CD14-positive monocyte (primary cell): ENCODE measurements around the gene DOCK3. TPM values are rescaled to one million over a fixed set of nuclear protein-coding genes. Genes with fewer than 3 reads are reported as not detected.

Experiments
- DNase-seq, 3 donors: peaks; one replicate each; pipeline ENCODE4 v3.0.0-alpha.2; 2011 to 2022
- H2AFZ ChIP-seq: 2 replicates; pipeline ENCODE4 v1.6.0; 2012; ENCODE audit warnings: mild to moderate bottlenecking, low read depth, low read length, inconsistent platforms; ENCODE audit not compliant: insufficient read depth, poor library complexity, severe bottlenecking
- H3K27ac ChIP-seq, 2 donors: 1 replicate in 1 of 2; 2 replicates in 1 of 2; pipeline ENCODE4 v1.5.1; 2012 to 2013; ENCODE audit warnings: low read length in 2 of 2, control low read depth in 1 of 2, inconsistent platforms in 1 of 2, low read depth in 1 of 2, mild to moderate bottlenecking in 1 of 2
- H3K27me3 ChIP-seq, 2 donors: one replicate each; pipeline versions ENCODE4 v1.6.0 to v1.6.1; 2011 to 2013; ENCODE audit warnings: low read length in 2 of 2; ENCODE audit not compliant: control insufficient read depth in 2 of 2, insufficient read depth in 2 of 2
- H3K36me3 ChIP-seq, 2 donors: replicated peaks in 1 of 2; 1 replicate in 1 of 2; 2 replicates in 1 of 2; pipeline versions ENCODE4 v1.5.1 to v1.6.1; 2012 to 2013; ENCODE audit warnings: low read length in 2 of 2, control low read depth in 1 of 2, inconsistent platforms in 1 of 2, mild to moderate bottlenecking in 1 of 2; ENCODE audit not compliant: insufficient read depth in 2 of 2, control insufficient read depth in 1 of 2
- H3K4me1 ChIP-seq, 2 donors: 1 replicate in 1 of 2; 2 replicates in 1 of 2; pipeline versions ENCODE4 v1.5.1 to v1.6.1; 2012 to 2013; ENCODE audit warnings: low read length in 2 of 2, control low read depth in 1 of 2, inconsistent platforms in 1 of 2, mild to moderate bottlenecking in 1 of 2, moderate library complexity in 1 of 2; ENCODE audit not compliant: insufficient read depth in 2 of 2, control insufficient read depth in 1 of 2
- H3K4me2 ChIP-seq: replicated peaks from 2 replicates; pipeline ENCODE3; 2012; ENCODE audit warnings: low read length, moderate library complexity, mild to moderate bottlenecking; ENCODE audit not compliant: poor library complexity, severe bottlenecking; ENCODE audit errors: extremely low read depth
- H3K4me3 ChIP-seq, 3 experiments: fragments of 200-600 bp in 1 of 3; sonication (generic) in 1 of 3; replicated peaks in 1 of 3; 1 replicate in 2 of 3; 2 replicates in 1 of 3; pipeline ENCODE4 v1.5.1; 2011 to 2013; ENCODE audit warnings: low read length in 3 of 3, mild to moderate bottlenecking in 3 of 3, control low read depth in 2 of 3, low read depth in 2 of 3, inconsistent platforms in 1 of 3, moderate library complexity in 1 of 3
- H3K79me2 ChIP-seq: 2 replicates; pipeline ENCODE4 v1.6.0; 2012; ENCODE audit warnings: mild to moderate bottlenecking, control low read depth, inconsistent platforms, low read length, moderate library complexity; ENCODE audit not compliant: insufficient read depth
- H3K9ac ChIP-seq: 2 replicates; pipeline ENCODE4 v1.6.0; 2017; ENCODE audit warnings: low read length, mild to moderate bottlenecking; ENCODE audit not compliant: insufficient read depth, poor library complexity, severe bottlenecking
- H3K9me3 ChIP-seq, 2 donors: replicated peaks in 1 of 2; 1 replicate in 1 of 2; 2 replicates in 1 of 2; pipeline versions ENCODE4 v1.5.1 to v1.6.1; 2012 to 2013; ENCODE audit warnings: low read length in 2 of 2, control low read depth in 1 of 2; ENCODE audit not compliant: control insufficient read depth in 1 of 2, insufficient read depth in 1 of 2
- H4K20me1 ChIP-seq: 2 replicates; pipeline ENCODE4 v1.6.0; 2012; ENCODE audit warnings: mild to moderate bottlenecking, low read length, control low read depth, moderate library complexity; ENCODE audit not compliant: insufficient read depth
- H3K27ac Mint-ChIP-seq, 7 donors: one replicate each; pipeline ENCODE4 v1.8.0; 2020; ENCODE audit warnings: mild to moderate bottlenecking in 7 of 7, mixed read lengths in 7 of 7, moderate library complexity in 6 of 7, inconsistent platforms in 2 of 7
- H3K27me3 Mint-ChIP-seq, 3 donors: one replicate each; pipeline ENCODE4 v1.8.0; 2021 to 2022; ENCODE audit warnings: low read depth in 3 of 3, mild to moderate bottlenecking in 3 of 3, mixed read lengths in 3 of 3, moderate library complexity in 3 of 3, inconsistent platforms in 1 of 3
- H3K36me3 Mint-ChIP-seq, 2 donors: one replicate each; pipeline ENCODE4 v1.8.0; 2020; ENCODE audit warnings: mixed read lengths in 2 of 2, inconsistent platforms in 1 of 2, mild to moderate bottlenecking in 1 of 2
- H3K4me1 Mint-ChIP-seq: one replicate; pipeline ENCODE4 v1.8.0; 2020; ENCODE audit warnings: mild to moderate bottlenecking, mixed read lengths
- H3K4me3 Mint-ChIP-seq, 2 donors: one replicate each; pipeline ENCODE4 v1.8.0; 2020; ENCODE audit warnings: mild to moderate bottlenecking in 2 of 2, mixed read lengths in 2 of 2, moderate library complexity in 1 of 2
- H3K9me3 Mint-ChIP-seq, 7 donors: one replicate each; pipeline ENCODE4 v1.8.0; 2020 to 2022; ENCODE audit warnings: mixed read lengths in 7 of 7, mild to moderate bottlenecking in 6 of 7, moderate library complexity in 6 of 7, inconsistent platforms in 2 of 7
- WGBS: methylation state at CpG from one replicate; pipeline ENCODE4 v1.1.5; 2013; ENCODE audit warnings: missing lambda C conversion rate; ENCODE audit not compliant: insufficient coverage; 5-methylcytosine and 5-hydroxymethylcytosine counted together
- intact Hi-C, 2 donors: fragments of 100-400 bp; cut with micrococcal nuclease; formaldehyde crosslinking; loops; one replicate each; pipeline versions ENCODE4 v1.15.0 to v1.15.1; 2023
- polyA plus RNA-seq, 3 donors: library from polyadenylated mRNA; depleted of rRNA in 1 of 3; unstranded in 2 of 3; stranded (reverse) in 1 of 3; fragments of 300-500 nt in 2 of 3; fragments of >200 nt in 1 of 3; fragmentation: Illumina TruSeq in 2 of 3; gene quantifications; 1 replicate in 2 of 3; 2 replicates in 1 of 3; pipeline ENCODE4 v1.2.3, GENCODE V29; 2012 to 2021
- TF ChIP-seq, protein P1 (sequence below): fragments of 200-600 bp; IDR thresholded peaks from one replicate; pipeline ENCODE4 v1.8.0; 2022; ENCODE audit warnings: antibody characterized with exemption, mild to moderate bottlenecking

The DOCK3 gene
- polyA plus RNA-seq, 3 donors, result 0.03 TPM; not detected in 1

DNA sequence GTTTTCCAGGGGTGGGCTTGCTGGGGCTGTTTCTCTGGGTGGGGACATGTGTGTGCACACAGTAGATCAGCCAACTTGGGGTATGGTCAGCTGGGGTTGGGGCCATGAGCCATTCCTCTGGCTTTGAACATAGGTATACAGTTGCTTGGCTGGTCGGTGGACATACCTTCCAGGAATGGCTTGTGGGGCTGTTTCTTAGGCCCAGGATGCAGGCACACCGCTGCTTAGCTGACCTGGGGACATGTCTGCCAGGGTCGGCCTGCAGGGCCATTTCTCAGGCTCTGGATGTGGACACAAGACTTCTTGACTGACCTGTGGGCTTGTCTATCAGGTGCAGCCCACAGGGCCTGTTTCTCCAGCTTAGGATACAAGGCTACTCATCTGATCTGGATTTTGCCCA, 130.6 kb downstream of the DOCK3 start:
- peaks cover 29 to 52% (median 40%) of the 10 kb centered on the region in 7 donors for H3K9me3 Mint-ChIP-seq
- H3K27me3 Mint-ChIP-seq, result peaks cover 0 to 2% (median 2%) of the 10 kb centered on the region in 3 donors
- H3K36me3 ChIP-seq, result no peaks in the 10 kb centered on the region
- intact Hi-C loops, result no loop called here
- no peak overlapping the region for H3K4me3 Mint-ChIP-seq
- no peaks in the 10 kb centered on the region for H3K79me2 ChIP-seq
- DNase-seq, result no peak
- H3K4me2 ChIP-seq, result no peak overlapping the region
- no peak overlapping the region for H3K27ac Mint-ChIP-seq
- no peaks in the 10 kb centered on the region for H3K36me3 Mint-ChIP-seq
- H3K27ac ChIP-seq, result no peak overlapping the region
- H3K9me3 ChIP-seq, result peaks cover 28 to 31% of the 10 kb centered on the region in 2 donors
- no peak overlapping the region for H3K9ac ChIP-seq
- H3K4me3 ChIP-seq, result no peak overlapping the region
- H3K4me1 ChIP-seq, result no peaks in the 10 kb centered on the region
- no peak overlapping the region for H2AFZ ChIP-seq
- TF ChIP-seq, protein P1, sequence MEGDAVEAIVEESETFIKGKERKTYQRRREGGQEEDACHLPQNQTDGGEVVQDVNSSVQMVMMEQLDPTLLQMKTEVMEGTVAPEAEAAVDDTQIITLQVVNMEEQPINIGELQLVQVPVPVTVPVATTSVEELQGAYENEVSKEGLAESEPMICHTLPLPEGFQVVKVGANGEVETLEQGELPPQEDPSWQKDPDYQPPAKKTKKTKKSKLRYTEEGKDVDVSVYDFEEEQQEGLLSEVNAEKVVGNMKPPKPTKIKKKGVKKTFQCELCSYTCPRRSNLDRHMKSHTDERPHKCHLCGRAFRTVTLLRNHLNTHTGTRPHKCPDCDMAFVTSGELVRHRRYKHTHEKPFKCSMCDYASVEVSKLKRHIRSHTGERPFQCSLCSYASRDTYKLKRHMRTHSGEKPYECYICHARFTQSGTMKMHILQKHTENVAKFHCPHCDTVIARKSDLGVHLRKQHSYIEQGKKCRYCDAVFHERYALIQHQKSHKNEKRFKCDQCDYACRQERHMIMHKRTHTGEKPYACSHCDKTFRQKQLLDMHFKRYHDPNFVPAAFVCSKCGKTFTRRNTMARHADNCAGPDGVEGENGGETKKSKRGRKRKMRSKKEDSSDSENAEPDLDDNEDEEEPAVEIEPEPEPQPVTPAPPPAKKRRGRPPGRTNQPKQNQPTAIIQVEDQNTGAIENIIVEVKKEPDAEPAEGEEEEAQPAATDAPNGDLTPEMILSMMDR, result no peak
- WGBS, result 89% methylated on average over 3 of the region's 3 CpGs
- H4K20me1 ChIP-seq, result no peaks in the 10 kb centered on the region
- H3K27me3 ChIP-seq, result no peaks in the 10 kb centered on the region
- H3K4me1 Mint-ChIP-seq, result no peaks in the 10 kb centered on the region

DNA sequence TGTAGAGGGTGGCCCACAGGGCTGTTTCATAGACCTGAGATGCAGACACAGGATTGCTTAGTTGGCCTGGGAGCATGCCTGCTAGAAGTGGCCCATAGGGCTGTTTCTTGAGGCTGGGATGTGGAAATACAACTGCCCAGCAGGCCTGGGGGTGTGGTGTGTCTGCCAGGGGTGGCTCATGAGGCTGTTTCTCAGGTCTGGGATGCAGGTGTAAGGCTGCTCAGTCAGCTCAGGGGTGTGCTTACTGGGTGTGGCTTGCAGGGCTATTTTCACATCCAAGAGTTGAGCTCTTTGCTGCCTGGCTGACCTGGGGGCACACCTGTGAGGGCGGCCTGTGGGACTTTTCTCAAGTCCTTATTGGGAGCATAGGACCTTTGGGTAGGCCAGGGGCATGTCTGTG, 131.3 kb downstream of the DOCK3 start:
- Histone ChIP-seq H3K4me2 (no peak overlapping the region), H3K9me3 (peaks cover 24 to 27% of the 10 kb centered on the region in 2 donors), H3K27me3 (no peaks in the 10 kb centered on the region), H3K79me2 (no peaks in the 10 kb centered on the region), H3K27ac (no peak overlapping the region), H3K4me1 (no peaks in the 10 kb centered on the region), H3K36me3 (no peaks in the 10 kb centered on the region), H2AFZ (no peak overlapping the region), H4K20me1 (no peaks in the 10 kb centered on the region), H3K9ac (no peak overlapping the region), H3K4me3 (no peak overlapping the region)
- H3K9me3 Mint-ChIP-seq, result peaks cover 25 to 45% (median 34%) of the 10 kb centered on the region in 7 donors
- H3K27ac Mint-ChIP-seq, result no peak overlapping the region
- TF ChIP-seq, protein P1, result no peak
- 100% methylated on average over 1 of the region's 1 CpG for WGBS
- no peaks in the 10 kb centered on the region for H3K36me3 Mint-ChIP-seq
- H3K4me1 Mint-ChIP-seq, result no peaks in the 10 kb centered on the region
- peaks cover under 1 to 4% (median 2%) of the 10 kb centered on the region in 3 donors for H3K27me3 Mint-ChIP-seq
- no peak for DNase-seq
- intact Hi-C loops, result no loop called here
- no peak overlapping the region for H3K4me3 Mint-ChIP-seq
